Posterior vena cava (tissue), 2 donors: ENCODE measurements around the gene RAB1A. TPM values are rescaled to one million over a fixed set of nuclear protein-coding genes. Genes with fewer than 3 reads are reported as not detected.
"Not testable (repeated sequence)": the region's sequence is repeated elsewhere in the genome, so short reads cannot be mapped to it uniquely, and the experiment has no call there.

ENCODE experiments used
- DNase-seq: peaks from one replicate; pipeline ENCODE4 v3.0.0-alpha.2; 2020; ENCODE audit warnings: low spot score
- intact Hi-C, 2 donors: fragments of 100-400 bp; cut with DNase I; formaldehyde crosslinking; loops; one replicate each; pipeline versions ENCODE4 v1.14.1 to v1.14.2; 2022 to 2023
- total RNA-seq, 2 donors: library from RNA; stranded (reverse); fragmentation: NEBNext Ultra II Directional; extraction: Animal tissue kit (Norgen Biotek cat#: 25700); gene quantifications; one replicate each; pipeline ENCODE4 v1.2.1, GENCODE V29; 2021
- donor health status: DM: yes; HTN: yes; CAD: no.
- donor health status: DM: yes; HTN: yes; CAD: no.

Gene RAB1A
- total RNA-seq, 2 donors from 2014 or later = 138 to 146 TPM

DNA sequence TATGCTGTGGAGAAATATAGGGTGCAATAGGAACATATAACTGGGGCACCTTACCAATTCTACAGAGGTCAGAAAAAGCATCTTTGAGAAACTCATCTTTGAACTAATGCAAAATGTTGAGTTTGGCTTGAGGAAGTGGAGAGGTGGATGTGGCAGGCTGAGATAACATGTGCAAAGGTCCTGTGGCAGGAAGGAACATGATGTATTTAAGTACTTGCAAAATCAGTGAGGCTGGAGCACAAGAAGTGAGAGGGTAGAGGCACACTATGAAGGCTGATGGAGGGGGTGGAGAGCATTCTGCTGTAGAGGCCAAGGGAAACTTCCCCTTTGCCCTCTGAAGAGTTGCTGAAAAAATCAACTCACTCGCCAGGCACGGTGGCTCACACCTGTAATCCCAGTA lies 14.7 kb upstream of the RAB1A start:
- no peak for DNase-seq
- intact Hi-C loops = no loop called here

DNA sequence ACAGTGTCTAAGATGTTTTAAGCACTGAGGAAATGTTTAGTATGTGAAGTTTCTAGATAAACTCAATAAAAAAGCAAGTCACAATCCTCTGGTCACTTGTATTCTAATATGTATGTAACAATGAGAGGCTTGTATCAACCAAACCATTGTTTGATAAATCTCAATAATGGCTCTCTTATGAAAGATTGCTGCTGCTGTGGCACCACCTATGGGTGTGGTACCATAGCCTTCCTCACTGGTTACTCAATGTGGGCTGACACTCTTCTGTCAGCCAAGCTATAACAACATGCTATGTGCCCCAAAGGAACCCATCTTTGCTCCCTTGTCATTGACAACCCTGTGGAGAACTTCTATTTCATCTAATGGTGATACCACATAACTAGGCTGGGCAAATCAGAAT lies 12.6 kb upstream of the RAB1A start:
- intact Hi-C loops = no loop called here

DNA sequence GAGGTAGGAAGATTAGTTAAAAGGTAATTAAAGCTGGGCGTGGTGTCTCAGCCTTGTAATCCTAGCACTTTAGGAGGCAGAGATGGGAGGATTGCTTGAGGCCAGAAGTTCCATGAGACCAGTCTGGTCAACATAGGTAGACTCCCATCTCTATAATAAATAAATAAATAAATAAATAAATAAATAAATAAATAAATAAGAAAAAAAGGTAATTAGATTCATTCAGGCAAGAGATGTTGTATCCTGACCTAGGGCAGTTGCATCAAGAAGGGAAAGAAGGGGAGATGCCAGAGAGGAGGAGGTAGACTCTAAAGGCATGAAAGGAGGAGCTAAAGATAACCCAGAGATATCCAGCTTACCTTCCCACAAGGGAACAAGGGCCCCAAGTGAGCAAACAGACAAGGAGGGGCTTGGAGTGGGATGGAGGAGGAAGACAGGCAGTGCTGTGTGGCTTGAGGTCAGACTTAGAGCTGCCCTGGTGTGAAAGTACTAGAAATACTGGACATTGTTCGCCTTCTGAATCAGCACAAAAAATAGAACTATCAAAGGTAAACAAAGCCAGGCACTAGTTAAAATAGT lies 7.4 kb upstream of the RAB1A start:
- intact Hi-C loops = no loop called here
- DNase-seq = no peak

More for the DNA sequence above, 12.6 kb upstream of the RAB1A start:
- DNase-seq = no peak

DNA sequence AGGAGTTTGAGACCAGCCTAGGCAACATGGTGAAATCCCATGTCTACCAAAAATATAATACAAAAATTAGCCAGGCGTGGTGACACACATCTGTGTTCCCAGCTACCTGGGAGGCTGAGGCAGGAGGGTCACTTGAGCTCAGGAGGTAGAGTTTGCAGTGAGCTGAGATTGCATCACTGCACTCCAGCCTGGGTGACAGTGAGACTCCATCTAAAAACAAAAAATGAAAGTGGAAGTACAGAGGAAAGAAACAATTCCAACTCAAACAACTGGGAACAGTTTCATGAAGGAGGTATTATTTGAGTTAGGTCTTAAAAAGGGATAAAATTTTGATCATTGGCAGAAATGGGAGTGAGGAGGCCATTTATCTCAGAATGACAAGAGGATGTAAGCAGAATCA lies 6.3 kb upstream of the RAB1A start:
- DNase-seq = no peak
- intact Hi-C loops = no loop called here

DNA sequence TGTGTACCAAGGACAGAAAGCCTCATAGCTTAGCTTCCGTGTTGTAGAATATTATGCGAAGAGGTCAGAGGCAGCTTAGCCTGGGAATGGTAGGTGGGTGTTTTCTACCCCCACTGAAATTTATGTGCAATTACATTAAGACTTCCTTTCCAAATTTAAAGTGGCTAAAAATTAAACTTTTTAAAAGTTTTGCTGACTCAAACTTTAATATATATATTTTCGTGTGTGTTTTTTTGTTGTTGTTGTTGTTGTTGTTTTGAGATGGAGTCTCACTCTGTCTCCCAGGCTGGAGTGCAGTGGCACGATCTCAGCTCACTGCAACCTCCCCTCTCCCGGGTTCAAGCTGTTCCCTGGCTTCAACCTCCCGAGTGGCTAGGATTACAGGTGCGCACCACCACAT lies 4.3 kb upstream of the RAB1A start:
- intact Hi-C loops = loop anchor here in 1 of 2 donors (2.0 kb wide), 1 partner anchor 29 kb away; no protein-coding TSS in a partner anchor
- no peak for DNase-seq

DNA sequence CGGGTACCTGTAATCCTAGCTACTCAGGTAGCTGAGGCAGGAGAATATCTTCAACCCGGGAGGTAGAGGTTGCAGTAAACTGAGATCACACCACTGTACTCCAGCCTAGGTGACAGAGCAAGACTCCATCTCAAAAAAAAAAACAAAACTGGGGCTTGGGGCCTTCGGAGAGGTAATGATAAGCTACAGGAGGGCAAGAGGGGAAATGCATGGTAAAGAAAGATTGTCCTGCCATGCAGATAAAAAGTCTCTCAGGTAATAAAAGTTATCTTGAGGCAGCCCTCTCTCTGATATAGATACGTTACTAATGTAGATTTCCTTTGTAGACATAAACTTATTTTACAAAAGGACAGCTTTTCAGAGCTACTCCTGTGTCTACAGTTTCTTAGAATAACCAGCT lies 3.7 kb upstream of the RAB1A start:
- DNase-seq = no peak
- intact Hi-C loops = loop anchor here in 1 of 2 donors (2.0 kb wide), 1 partner anchor 29 kb away; no protein-coding TSS in a partner anchor

DNA sequence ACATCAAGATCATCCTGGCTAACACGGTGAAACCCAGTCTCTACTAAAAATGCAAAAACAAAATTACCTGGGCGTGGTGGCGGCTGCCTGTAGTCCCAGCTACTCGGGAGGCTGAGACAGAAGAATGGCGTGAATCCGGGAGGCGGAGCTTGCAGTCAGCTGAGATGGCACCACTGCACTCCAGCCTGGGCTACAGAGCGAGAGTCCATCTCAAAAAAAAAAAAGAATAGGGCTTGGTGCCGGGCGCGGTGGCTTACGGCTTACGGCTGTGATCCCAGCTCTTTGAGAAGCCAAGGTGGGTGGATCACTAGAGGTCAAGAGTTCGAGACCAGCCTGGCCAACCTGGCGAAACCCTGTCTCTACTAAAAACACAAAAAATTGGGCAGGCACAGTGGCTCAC lies 3.0 kb upstream of the RAB1A start:
- DNase-seq, intact Hi-C loops: not testable (repeated sequence)

DNA sequence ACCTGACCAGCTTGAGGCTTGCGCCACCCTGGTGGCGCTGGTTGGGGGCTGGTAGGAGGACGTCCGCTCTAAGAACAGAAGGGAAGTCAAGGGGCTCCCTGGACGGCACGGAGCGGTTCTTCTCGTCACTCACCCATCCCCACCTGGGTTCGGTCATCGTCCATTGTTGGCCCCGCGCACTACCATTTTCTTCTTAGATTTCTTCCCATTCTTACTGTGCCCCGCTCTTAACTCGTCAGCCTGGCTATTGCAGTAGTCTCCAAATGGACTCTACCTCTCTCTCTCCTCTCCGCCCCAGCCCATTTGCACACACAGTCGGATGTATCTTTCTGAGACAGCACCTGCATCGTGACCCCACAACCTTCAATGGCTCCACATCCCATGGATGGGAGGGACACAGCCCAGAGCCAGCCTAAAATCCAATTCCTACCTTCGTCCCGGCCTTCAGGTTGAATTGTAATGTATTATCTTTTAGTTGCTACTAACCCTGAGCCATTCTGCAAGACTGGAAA lies 814 bp upstream of the RAB1A start:
- intact Hi-C loops = no loop called here
- DNase-seq = no peak

DNA sequence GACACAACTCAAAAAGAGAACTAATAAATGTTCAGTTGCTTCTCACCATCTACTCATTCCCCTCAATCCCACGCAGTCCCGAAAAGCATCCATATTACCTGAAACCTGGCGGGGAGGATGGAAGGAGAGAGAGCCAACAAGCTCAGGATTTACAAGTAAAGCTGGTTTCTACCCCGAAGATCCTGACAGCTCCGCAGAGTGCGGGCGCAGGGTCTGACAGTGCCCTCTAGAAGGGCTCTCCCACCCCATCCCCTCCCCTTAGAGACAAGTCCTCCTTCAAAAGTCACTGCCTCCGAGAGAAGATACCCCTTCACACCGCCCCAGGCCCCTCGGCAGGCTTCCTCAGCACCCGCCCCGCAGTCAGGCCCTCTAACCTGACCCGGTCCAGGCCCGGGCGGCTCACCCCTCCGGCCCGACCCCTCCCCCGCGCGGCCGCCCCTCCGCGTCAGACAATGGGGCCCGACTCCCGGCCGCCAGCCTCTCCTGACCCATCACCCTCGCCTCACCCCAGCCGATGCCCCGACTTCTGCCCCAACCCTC lies 550 bp downstream of the RAB1A start:
- no peak for DNase-seq
- intact Hi-C loops = no loop called here

DNA sequence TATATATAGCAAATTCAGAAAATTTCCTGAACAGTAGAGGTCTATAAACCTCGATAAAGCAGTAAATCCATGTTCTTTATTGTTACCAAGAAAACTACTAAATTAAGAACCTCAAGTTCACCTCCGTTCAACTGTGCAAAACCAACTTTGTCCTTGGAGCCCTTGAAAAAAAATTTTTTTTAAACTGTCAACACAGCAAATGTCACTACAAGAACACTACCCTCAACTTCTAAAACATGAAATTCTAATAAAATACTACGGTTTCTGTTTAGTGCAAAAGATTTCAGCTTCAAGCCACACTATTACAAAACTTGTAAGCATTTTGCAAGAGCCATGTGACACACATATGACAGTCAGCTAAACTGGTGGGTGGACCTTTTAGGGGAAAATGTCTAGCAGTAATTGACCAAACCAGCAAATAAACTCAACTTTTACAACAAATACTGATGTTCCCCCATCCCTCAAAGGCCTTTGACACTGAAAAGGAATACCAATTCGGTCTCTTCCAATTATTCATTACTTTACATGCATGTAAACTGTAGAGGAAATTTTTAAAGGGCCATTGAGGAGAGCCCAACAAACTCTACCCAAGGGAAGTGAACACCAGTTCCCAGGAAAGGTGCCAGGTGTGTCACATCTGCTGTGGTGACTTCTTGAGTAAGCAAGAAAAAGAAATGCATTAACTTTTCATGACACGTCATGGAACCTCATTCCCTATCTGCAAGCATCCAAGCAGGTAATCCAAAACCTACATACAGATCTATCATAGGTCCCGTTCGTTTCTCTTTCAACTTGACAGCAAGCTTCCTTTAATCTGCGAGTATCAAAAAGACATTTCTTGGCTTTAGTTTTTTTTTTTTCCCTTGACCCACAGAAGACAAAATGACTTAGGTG lies 1.4 kb downstream of the RAB1A start:
- intact Hi-C loops = no loop called here
- DNase-seq = peak; percentile 40

DNA sequence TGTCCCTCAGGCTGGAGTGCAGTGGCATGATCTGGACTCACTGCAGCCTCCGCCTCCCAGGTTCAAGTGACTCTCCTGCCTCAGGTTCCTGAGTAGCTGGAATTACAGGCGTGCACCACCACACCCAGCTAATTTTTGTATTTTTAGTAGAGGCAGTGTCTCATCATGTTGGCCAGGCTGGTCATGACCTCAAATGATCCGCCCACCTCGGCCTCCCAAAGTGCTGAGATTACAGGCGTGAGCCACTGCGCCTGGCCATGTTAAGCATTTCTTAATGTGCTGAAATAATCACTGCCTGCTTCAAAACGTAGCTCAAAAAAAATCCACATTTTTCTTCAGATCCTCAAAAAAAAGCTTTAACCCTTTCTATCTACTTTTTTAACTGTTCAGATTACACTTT lies 4.4 kb downstream of the RAB1A start:
- intact Hi-C loops = not testable (repeated sequence)
- peak; percentile 86 for DNase-seq

DNA sequence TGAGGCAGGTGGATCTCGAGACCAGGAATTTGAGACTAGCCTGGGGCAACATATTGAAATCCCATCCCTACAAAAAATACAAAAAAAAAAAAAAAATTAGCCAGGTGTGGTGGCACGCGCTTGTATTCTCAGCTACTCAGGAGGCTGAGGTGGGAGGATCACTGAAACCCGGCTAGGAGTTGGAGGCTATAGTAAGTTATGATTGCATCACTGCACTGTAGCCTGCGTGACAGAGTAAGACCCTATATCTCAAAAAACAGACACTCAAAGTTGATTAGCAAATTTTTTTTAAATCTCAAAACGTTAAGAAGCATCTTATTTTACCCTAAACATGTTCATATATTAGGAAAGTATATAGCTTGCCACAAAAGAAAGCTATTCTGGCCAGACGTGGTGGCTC lies 7.6 kb downstream of the RAB1A start:
- intact Hi-C loops = no loop called here
- DNase-seq = no peak

DNA sequence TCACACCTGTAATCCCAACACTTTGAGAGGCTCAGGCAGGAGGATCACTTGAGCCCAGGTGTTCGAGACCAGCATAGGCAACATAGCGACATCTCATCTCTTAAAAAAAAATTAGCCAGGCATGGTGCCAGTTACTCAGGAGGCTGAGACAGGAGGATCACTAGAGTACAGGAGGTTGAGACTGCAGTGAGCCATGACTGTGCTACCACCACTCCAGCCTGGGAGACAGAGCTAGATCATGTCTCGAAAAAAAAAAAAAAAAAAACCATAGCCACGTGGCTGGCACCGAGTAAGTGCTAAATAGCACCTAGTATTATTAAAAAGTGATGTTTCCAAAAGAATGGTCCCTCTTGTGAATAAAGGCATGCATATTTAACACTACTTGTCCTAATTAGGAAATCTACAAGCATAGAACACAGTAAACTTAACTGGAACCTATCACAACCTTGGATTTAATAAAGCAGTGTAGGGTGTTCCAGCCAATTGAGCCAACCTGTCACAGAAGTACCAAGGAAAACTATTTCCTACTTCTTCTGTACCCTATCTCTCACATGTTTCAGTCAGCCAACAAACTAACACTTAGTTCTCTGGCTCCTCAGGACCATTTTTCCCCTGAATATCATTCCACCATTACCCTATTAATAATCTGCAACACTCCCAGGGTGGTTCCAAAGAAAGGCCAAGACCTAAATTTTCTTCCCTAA lies 8.8 kb downstream of the RAB1A start:
- intact Hi-C loops = no loop called here
- peak; percentile 25 for DNase-seq

DNA sequence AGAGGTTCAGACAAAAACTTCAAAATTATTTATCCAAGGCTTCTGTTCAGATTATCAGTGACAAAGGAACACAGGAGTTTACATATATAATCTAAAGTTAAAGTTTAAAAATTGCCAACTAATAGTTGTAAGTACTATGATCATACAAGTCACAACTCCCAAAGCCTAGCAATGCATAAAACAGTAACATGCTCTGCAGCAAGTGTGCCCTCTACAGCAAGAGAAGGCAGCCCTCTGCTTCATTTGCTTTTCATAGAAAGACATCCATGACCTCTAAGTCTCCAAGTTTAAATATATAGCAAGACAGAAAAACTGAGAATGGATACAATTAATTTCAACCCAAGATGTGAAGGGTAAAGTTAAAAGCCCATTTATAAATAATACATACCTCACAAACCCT lies 13.3 kb downstream of the RAB1A start:
- intact Hi-C loops = no loop called here
- DNase-seq = no peak

DNA sequence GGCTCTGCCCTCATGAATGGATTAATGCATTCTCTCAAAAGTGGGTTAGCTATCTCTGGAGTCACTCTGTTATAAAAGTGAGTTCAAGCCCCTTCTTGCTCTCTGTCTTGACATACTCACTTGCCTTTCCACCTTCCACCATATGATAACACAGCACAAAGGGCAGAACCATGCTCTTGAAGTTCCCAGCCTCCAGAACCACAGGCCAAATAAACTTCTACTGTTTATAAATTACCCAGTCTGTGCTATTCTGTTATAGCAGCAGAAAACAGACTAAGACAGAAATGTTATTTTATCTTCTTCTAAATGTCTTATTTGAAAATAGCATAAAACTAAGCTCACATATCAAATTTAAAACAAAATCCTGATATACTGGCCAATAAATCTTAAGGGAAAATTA lies 15.0 kb downstream of the RAB1A start:
- intact Hi-C loops = no loop called here
- no peak for DNase-seq

DNA sequence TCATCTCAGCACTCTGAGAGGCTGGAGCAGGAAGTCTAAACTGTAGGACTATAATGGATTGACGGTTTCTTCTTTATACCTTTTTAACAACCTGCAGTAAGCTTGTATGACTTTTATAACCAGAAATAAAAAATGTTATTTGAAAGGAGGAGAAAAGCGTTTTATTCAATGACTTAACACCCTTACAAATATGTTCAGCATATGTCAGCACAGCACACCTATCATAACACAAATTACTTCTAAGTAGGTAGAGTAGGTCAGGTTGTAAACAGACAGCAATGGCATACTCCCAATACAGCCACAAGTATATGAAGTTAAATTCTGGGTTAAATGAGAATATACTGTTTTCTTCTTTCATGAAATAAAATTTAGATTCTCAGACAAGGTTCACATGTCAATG lies 16.1 kb downstream of the RAB1A start:
- DNase-seq = no peak
- intact Hi-C loops = no loop called here

DNA sequence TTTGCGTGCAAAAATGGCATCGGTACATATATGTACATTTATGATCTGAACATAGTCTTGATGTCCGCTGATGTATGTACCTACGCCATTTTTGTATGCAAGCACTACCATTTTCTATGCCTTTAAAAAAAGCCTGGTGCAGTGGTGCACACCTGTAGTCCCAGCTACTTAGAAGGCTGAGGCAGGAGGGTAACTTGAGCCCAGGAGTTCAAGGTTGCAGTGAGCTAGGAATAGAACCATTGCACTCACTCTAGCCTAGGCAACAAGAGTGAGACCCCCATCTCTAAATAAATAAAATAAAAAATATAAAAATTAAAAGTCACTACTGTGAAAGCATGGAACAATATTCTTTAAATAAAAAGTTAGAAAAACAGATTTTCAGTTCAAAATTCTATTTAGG lies 16.7 kb downstream of the RAB1A start:
- DNase-seq = no peak
- intact Hi-C loops = no loop called here

DNA sequence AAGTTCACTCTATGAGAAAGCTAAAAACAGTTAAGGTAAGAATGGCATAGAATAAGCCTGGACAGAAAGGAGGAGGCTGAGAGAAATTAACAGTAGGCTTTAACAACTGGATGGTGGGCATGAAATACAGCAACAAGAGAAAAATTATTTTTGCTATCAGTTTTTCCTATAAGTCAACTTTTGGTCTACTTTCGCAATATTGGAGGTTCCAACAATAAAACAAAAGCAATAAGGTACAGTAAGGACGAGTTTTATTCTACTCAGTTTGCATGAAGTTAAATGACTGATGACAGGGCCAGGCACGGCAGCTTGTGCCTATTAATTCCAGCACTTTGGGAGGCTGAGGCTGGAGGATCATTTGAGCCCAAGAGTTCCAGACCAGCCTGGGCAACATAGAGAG lies 17.3 kb downstream of the RAB1A start:
- intact Hi-C loops = no loop called here
- no peak for DNase-seq

DNA sequence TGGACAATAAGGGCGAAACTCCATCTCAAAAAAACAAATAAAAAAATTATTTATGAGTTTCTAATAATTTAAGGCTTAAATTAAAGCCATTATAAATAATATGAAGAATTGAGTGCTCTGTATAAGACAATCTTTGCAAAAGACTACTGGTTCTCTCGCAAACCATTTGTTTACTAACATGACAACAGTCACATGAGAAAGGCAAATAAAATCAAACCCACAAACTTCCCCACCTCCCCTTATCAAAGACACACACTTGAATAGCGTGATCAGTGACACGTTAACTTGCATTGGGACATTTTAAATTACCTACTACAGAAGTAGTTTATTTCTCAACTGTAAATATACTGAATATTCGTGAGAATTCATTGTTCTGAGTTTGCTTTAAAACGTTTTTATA lies 21.1 kb downstream of the RAB1A start:
- DNase-seq = no peak
- intact Hi-C loops = no loop called here

DNA sequence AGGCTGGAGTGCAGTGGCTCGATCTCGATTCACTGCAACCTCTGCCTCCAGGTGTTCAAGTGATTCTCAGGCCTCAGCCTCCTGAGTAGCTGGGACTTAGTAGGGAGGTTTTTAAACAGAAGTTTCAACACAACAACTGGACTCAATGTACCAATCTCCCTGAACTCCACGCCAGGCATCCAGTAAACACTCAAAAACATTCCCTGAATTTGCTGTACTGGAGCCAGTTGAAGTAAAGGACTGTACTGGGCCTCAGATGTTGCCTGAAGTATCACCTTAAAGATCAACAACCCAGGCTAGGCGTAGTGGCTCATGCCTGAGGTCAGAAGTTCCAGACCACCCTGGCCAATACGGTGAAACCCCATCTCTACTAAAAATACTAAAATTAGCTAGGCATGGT lies 22.4 kb downstream of the RAB1A start:
- intact Hi-C loops = no loop called here
- no peak for DNase-seq
